Measurements from ENCODE around the gene SREBF1. TPM values are rescaled to one million over a fixed set of nuclear protein-coding genes. Genes with fewer than 3 reads are reported as not detected.

SREBF1 gene
- total RNA-seq, 3 donors from 2014 or later = 161 to 179 (median 170) TPM

GRCh38 chr17:17796787-17797061, 40.1 kb downstream of the SREBF1 start:
- H3K9me3 ChIP-seq = no peaks in the 10 kb centered on the region
- no peak for TF ChIP-seq CTCF (IDR thresholded peaks at IDR 0.05)
- peaks cover 5% of the 10 kb centered on the region for H3K4me1 ChIP-seq (ENCODE audit: low read depth)
- ATAC-seq (no peak), DNase-seq (no peak)
- intact Hi-C loops (cut with DNase I, micrococcal nuclease) = no loop called here
- no peak overlapping the region for H3K4me3 ChIP-seq
- no peaks in the 10 kb centered on the region for H3K36me3 ChIP-seq (ENCODE audit: low read depth)

GRCh38 chr17:17795946-17796786, 40.6 kb downstream of the SREBF1 start:
- ATAC-seq (no peak), DNase-seq (no peak)
- intact Hi-C loops (cut with DNase I, micrococcal nuclease) = no loop called here
- H3K36me3 ChIP-seq (ENCODE audit: low read depth) = no peaks in the 10 kb centered on the region
- H3K9me3 ChIP-seq = no peaks in the 10 kb centered on the region
- peaks cover 5% of the 10 kb centered on the region for H3K4me1 ChIP-seq (ENCODE audit: low read depth)
- TF ChIP-seq CTCF (IDR thresholded peaks at IDR 0.05) = no peak
- H3K4me3 ChIP-seq = no peak overlapping the region

GRCh38 chr17:17795296-17795695, 41.5 kb downstream of the SREBF1 start:
- H3K9me3 ChIP-seq = no peaks in the 10 kb centered on the region
- no peak for DNase-seq
- ATAC-seq = no peak
- intact Hi-C loops (cut with DNase I, micrococcal nuclease) = no loop called here
- peaks cover 9% of the 10 kb centered on the region for H3K4me1 ChIP-seq (ENCODE audit: low read depth)
- no peak for TF ChIP-seq CTCF (IDR thresholded peaks at IDR 0.05)
- no peak overlapping the region for H3K4me3 ChIP-seq
- no peaks in the 10 kb centered on the region for H3K36me3 ChIP-seq (ENCODE audit: low read depth)

GRCh38 chr17:17794382-17794781, 42.4 kb downstream of the SREBF1 start:
- no peaks in the 10 kb centered on the region for H3K9me3 ChIP-seq
- no peak for TF ChIP-seq CTCF (IDR thresholded peaks at IDR 0.05)
- ATAC-seq (no peak), DNase-seq (no peak)
- H3K4me3 ChIP-seq = no peak overlapping the region
- H3K4me1 ChIP-seq (ENCODE audit: low read depth) = peaks cover 12% of the 10 kb centered on the region
- no peaks in the 10 kb centered on the region for H3K36me3 ChIP-seq (ENCODE audit: low read depth)
- intact Hi-C loops (cut with DNase I, micrococcal nuclease) = no loop called here

GRCh38 chr17:17793378-17794214, 43.2 kb downstream of the SREBF1 start:
- H3K9me3 ChIP-seq = no peaks in the 10 kb centered on the region
- intact Hi-C loops (cut with DNase I, micrococcal nuclease) = no loop called here
- no peak overlapping the region for H3K4me3 ChIP-seq
- peaks cover 12% of the 10 kb centered on the region for H3K4me1 ChIP-seq (ENCODE audit: low read depth)
- ATAC-seq (no peak), DNase-seq (no peak)
- H3K36me3 ChIP-seq (ENCODE audit: low read depth) = no peaks in the 10 kb centered on the region
- TF ChIP-seq CTCF (IDR thresholded peaks at IDR 0.05) = no peak
